Esophagus muscularis mucosa (tissue), 3 donors: ENCODE data around the gene NTSR1.

Source experiments
- CTCF ChIP-seq, 3 experiments: fragments of 200-600 bp in 2 of 3; fragments of 450-650 bp in 1 of 3; sonication (generic) in 2 of 3; IDR thresholded peaks; one replicate each; pipeline ENCODE4 v1.5.1; 2017 to 2019; ENCODE audit warnings: antibody characterized with exemption in 3 of 3, mild to moderate bottlenecking in 2 of 3, moderate library complexity in 1 of 3
- POLR2A ChIP-seq: fragments of 450-650 bp; IDR thresholded peaks from one replicate; pipeline ENCODE4 v1.6.1; 2017; ENCODE audit warnings: antibody characterized with exemption, moderate library complexity, mild to moderate bottlenecking, low read depth
- POLR2AphosphoS5 ChIP-seq, 2 donors: sonication (generic); formaldehyde crosslinking; IDR thresholded peaks; one replicate each; pipeline ENCODE4 v1.6.1; 2017; ENCODE audit warnings: antibody characterized with exemption in 2 of 2

- no peak for TF ChIP-seq CTCF (IDR thresholded peaks at IDR 0.05)
- no peak for TF ChIP-seq POLR2A
- no peak for TF ChIP-seq POLR2AphosphoS5 (IDR thresholded peaks at IDR 0.05)
Measured at GRCh38 chr20:62666736-62667529, 41.7 kb upstream of the NTSR1 start.
